A549 treated with DMSO at 1 μM for 4 hours (cell line): ENCODE measurements around the gene IGF2R. TPM values are rescaled to one million over a fixed set of nuclear protein-coding genes. Genes with fewer than 3 reads are reported as not detected.

Experiments used
- total RNA-seq: library from RNA; stranded (reverse); fragments of 200-300 nt; extraction: Qiagen RNA extraction; gene quantifications from 5 replicates; pipeline ENCODE4 v1.2.3, GENCODE V29; 2022; ENCODE audit warnings: low read depth

Gene IGF2R, protein sequence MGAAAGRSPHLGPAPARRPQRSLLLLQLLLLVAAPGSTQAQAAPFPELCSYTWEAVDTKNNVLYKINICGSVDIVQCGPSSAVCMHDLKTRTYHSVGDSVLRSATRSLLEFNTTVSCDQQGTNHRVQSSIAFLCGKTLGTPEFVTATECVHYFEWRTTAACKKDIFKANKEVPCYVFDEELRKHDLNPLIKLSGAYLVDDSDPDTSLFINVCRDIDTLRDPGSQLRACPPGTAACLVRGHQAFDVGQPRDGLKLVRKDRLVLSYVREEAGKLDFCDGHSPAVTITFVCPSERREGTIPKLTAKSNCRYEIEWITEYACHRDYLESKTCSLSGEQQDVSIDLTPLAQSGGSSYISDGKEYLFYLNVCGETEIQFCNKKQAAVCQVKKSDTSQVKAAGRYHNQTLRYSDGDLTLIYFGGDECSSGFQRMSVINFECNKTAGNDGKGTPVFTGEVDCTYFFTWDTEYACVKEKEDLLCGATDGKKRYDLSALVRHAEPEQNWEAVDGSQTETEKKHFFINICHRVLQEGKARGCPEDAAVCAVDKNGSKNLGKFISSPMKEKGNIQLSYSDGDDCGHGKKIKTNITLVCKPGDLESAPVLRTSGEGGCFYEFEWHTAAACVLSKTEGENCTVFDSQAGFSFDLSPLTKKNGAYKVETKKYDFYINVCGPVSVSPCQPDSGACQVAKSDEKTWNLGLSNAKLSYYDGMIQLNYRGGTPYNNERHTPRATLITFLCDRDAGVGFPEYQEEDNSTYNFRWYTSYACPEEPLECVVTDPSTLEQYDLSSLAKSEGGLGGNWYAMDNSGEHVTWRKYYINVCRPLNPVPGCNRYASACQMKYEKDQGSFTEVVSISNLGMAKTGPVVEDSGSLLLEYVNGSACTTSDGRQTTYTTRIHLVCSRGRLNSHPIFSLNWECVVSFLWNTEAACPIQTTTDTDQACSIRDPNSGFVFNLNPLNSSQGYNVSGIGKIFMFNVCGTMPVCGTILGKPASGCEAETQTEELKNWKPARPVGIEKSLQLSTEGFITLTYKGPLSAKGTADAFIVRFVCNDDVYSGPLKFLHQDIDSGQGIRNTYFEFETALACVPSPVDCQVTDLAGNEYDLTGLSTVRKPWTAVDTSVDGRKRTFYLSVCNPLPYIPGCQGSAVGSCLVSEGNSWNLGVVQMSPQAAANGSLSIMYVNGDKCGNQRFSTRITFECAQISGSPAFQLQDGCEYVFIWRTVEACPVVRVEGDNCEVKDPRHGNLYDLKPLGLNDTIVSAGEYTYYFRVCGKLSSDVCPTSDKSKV (N-terminal part only)
- 29.2 to 35.9 TPM (median 34.1 TPM) in 5 replicates for total RNA-seq

DNA sequence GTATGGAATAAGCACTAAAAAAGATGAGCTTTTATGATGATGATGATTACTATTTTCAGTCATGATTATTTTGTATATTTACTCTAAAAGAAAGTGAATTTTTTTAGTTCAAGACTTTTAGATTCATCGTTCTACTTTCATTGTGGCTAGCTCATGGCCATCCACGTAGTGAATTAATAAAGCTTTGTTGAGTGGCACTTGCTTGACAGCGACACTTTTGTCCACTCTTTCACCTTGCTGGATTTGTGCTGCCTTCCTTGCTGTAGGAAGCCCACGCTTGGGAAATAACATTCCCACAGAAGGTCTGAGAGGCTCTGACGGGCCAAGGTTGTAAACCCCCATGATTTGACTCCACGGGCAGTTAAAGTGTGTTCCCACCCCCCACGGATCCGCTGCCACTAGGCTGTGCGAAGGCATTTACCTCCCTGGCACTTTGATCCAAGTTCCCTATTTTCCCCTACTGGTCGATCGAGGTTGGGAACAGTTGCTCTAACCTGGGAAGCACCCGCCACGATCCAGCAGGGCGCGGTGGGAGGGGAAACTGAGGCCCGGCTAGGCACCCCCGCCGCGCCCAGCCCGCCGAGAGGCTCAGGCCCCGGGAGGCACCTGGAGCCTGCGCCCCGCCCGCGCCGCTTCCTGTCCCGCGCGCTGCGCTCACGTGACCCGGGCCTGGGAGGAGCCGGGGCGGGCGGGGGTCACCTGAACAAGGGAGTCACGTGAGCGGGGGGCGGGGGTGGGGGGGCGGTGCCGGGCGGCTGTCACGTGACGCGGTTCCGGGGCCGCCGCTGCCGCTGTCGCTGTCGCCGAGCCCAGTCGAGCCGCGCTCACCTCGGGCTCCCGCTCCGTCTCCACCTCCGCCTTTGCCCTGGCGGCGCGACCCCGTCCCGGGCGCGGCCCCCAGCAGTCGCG lies at the start of gene IGF2R:
Gene IGF2R (plus strand): TSS at position 788 of the 909 bp plus-strand sequence. CDS start 165 bp downstream, outside the sequence.

DNA sequence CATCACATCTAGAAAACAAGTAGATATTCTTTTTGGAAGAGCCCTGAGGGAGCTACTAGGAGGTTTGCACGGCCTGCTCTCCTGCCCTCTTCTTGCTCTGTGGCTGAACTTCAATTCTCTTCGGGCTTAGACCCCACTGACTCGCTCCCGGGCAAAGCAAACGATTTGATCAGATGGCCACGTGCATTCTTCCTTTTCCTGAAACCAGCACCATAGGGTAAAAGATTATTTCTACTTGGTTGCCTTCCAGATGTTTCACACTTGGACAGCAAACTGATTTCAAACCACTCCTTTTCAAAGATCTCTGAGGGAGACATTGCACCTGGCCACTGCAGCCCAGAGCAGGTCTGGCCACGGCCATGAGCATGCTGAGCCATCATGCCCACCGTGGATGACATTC lies 152.7 kb downstream of the IGF2R start, which contains the start of gene SLC22A1:
Gene SLC22A1 (plus strand): TSS at position 258 of the 400 bp plus-strand sequence. CDS start 121 bp downstream, at position 379.

Other genes with a start within 250 kb of the IGF2R start
- 67.7 to 79.1 TPM (median 74.4 TPM) in 5 replicates for gene WTAP, start 241.6 kb upstream of the IGF2R start, total RNA-seq
- 25.5 to 31.1 TPM (median 29.7 TPM) in 5 replicates for gene ACAT2, start 207.0 kb upstream of the IGF2R start, total RNA-seq
- gene TCP1, start 179.5 kb upstream of the IGF2R start, total RNA-seq = 196 to 256 TPM (median 236 TPM) in 5 replicates
- gene MRPL18, start 178.6 kb upstream of the IGF2R start, total RNA-seq = 69.9 to 103 TPM (median 95.6 TPM) in 5 replicates
- 0.12 to 0.17 TPM in 2 of 5 replicates, not detected in the others for gene PNLDC1, start 168.8 kb upstream of the IGF2R start, total RNA-seq
- gene MAS1, start 78.1 kb upstream of the IGF2R start, total RNA-seq = not detected in 5 replicates
- 1.2 to 2.7 TPM (median 1.9 TPM) in 5 replicates for gene SLC22A1, start 152.7 kb downstream of the IGF2R start, total RNA-seq